CD4-positive, alpha-beta T cell treated with Interleukin-4 for 1 hour (primary cell): ENCODE results near the gene GIMAP1.

Experiments used
- DNase-seq, 2 donors: peaks; one replicate each; pipeline ENCODE4 v3.0.0-alpha.2; 2020 to 2022

The GIMAP1 gene

DNA sequence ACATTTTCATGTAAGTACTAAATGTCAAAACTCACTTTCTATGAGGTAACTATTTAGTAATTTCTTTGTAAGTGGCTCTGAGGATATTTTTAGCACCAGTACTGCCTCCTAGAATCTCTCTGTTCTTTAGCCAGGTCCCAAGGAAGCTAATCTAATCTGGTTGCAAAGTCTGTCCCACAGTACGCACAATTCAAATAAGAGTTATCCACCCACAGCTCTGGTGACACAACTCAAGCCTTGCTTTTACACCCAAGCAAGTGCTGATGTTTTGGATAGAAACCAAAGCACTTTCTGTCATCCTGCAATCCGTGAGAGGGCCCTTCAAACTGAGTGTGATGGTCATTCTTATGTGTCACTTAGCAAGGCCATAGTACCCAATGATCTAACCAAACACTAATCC lies 35.3 kb downstream of the GIMAP1 start:
- DNase-seq = no peak

DNA sequence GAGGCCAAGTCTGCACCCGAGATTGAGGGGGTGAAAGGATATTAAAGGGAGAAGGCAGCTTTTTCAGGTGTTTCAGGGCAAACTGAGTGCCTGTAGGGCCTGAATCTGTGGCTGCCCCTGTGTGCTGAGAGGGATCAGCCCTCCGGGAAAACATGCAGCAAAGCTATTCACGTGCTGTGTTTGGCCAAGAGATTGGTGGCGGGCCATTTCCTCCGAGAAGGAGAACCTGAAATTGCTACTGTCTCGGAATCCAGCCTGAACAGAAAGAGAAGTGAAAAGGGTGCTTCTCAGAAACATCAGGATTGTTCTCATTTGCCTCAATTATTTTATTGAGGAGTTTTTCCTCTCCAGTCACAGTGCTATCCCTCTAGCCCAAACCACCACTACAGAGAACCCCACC lies 36.8 kb downstream of the GIMAP1 start:
- DNase-seq = no peak

GRCh38 chr7:150753826-150754603 lies 37.6 kb downstream of the GIMAP1 start:
- DNase-seq = peak in 1 of 2 donors; percentile 59

DNA sequence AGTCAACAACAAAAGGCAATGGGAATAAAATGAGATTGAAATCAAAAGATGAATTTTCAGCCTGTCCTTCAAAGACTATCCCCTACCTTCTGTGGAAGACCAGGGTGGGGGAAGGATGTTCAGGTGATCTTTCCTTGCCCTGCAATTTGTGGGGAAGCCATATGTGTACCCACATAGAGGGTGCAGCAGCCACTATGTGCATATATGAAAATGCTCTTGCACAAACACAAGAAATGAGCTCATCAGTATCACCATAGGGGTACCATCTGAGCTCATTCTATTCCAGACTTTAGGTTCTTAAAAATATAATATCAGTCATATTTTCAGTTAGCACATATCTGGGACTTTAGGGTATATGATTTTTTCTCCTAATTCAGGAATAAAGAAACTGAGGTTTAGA lies 38.5 kb downstream of the GIMAP1 start:
- DNase-seq = no peak

- DNase-seq = peak; percentile 81 to 86
Observed at GRCh38 chr7:150755473-150756099, 39.2 kb downstream of the GIMAP1 start.

DNA sequence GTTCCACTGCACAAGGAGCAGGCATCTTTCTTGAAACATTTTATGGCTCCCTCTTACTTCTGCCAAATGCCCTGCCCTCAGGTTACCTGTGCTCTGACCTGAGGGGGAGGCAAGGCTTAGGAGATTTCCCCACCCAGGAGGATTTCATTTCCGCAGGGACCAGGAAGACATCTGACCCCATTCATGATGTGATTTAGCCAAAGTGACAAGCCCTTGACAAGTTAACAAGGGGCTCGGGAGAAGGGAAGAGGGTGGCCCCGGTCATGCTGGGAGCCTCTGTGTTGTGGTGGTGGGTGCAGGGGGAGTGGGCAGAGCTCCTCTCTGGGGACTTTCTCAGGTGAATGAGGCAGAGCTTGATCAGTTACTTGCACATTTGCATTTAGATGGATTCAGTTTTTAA lies 39.8 kb downstream of the GIMAP1 start:
- no peak for DNase-seq

- peak in 1 of 2 donors; percentile 81 for DNase-seq
Observed at GRCh38 chr7:150756858-150757257, 40.4 kb downstream of the GIMAP1 start.

GRCh38 chr7:150759479-150759878 lies 43.1 kb downstream of the GIMAP1 start:
- no peak for DNase-seq

DNA sequence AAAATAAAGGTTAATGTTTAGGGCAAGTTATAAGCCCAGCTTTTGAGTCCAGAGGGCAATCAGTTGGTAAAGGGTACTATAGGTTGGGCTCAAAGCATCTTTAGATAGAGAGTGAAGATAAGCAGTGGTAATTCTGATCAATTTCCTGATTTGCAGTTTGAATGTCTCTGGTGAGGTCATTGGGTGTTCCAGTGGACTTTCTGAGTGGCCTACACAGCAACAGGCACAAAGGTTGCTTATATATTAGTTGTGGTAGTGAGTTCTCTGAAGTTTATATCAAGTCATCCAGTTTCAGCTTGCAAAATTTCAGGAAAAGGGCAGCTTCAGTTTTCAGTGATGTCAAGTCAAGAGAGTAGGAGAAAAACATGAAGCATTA lies 49.9 kb downstream of the GIMAP1 start:
- no peak for DNase-seq

DNA sequence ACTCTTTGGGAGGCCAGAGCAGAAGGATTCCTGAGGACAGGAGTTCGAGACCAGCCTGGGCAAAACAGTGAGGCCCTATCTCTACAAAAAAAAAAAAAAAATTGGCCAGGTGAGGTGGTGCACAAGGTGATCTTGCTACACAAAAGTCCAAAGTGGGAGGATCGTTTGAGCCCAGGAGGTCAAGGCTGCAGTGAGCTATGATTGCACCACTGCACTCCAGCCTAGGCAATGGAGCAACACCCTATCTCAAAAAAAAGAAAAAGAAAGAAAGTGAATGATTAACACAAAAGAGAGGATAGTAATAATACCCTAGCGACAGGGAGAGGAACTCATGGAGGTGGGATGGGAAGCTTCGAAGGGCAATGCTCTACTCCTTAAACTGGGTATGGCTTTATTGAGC lies 53.4 kb downstream of the GIMAP1 start:
- no peak for DNase-seq
